ENCODE measurements around the gene SLC34A1. TPM values are rescaled to one million over a fixed set of nuclear protein-coding genes. Genes with fewer than 3 reads are reported as not detected.
"Not testable (repeated sequence)": the region's sequence is repeated elsewhere in the genome, so short reads cannot be mapped to it uniquely, and the experiment has no call there.

Gene SLC34A1
- total RNA-seq, 2 experiments from 2014 or later = 1.4 to 1.5 TPM

- Mint-ChIP-seq H3K36me3 (ENCODE audit: low read depth) (no peaks in the 10 kb centered on the region), H3K27ac (no peak overlapping the region), H3K4me3 (no peak overlapping the region), H3K27me3 (peaks cover 34% of the 10 kb centered on the region), H3K9me3 (no peaks in the 10 kb centered on the region), H3K4me1 (peaks cover 47% of the 10 kb centered on the region)
- DNase-seq = peak; percentile 30
- ChIA-PET CTCF (interaction anchor here (3.9 to 11.1 kb wide), 4 partner anchors 14 to 292 kb away, joined by 15 to 467 read pairs (median 225); partner anchors contain the start of genes GRK6 and PRR7), POLR2A (interaction anchor here (2.3 to 17.5 kb wide), 4 partner anchors 22 to 51 kb away, joined by 11 to 463 read pairs (median 234); partner anchors contain the start of genes GRK6 and PRR7)
Measured at GRCh38 chr5:177405805-177406204, 21.6 kb downstream of the SLC34A1 start.

DNA sequence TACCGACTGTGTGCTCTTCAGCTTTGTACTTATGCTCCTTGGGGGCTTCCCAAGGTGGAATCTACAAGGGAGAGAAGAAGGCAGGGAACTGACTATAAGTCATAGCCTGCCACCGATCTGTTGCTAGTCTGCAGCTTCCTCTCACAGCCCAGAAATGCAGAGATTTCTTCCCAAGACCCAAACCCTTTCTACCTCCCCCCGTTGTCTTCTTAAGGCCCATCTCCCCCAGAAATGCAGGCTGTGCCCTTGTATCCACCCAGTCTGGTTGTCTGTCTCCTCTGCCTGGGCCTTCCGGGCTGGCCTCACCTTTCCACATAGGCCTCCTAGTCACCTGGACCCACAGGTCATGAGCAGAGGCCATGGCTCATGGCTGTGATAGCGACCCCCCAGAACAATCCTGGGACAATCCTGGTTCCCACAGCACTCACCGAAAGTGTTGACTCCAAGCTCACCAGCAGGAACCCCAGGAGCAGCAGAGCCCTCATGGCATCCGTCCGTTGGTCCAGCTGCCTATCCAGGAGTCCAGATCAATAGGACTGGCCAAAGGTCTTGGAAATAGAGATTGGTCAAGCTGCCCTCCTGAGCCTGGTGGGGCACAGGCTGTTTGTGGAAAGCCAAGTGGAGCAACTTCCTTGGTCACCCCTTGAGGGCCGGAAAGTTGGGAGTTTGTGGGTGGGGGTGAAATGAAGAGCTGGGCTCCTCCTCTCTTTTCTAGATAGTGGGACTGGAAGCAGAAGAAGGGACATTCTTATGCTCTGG lies 25.0 kb downstream of the SLC34A1 start, which contains the start of gene F12:
TSS of gene F12 (minus strand) at position 522 of the 759 bp plus-strand sequence. CDS start at position 485, 37 bp downstream.
- ChIA-PET POLR2A (interaction anchor here (1.2 to 17.5 kb wide), 6 partner anchors 19 to 57 kb away, joined by 4 to 463 read pairs (median 6); partner anchors contain the start of genes GRK6, LMAN2 and PRR7), CTCF (interaction anchor here (1.0 to 11.1 kb wide), 6 partner anchors 9 to 93 kb away, joined by 3 to 467 read pairs (median 5); partner anchors contain the start of gene PRR7)
- DNase-seq = no peak
- H3K9me3 Mint-ChIP-seq = no peaks in the 10 kb centered on the region
- peaks cover 53% of the 10 kb centered on the region for H3K4me1 Mint-ChIP-seq
- H3K4me3 Mint-ChIP-seq = no peak within 1 kb of the TSS
- peaks cover 9% of the 10 kb centered on the region for H3K27me3 Mint-ChIP-seq
- H3K27ac Mint-ChIP-seq = no peak within 1 kb of the TSS
- H3K36me3 Mint-ChIP-seq (ENCODE audit: low read depth) = no peaks in the 10 kb centered on the region

GRCh38 chr5:177410575-177410974 lies 26.3 kb downstream of the SLC34A1 start:
- H3K4me1 Mint-ChIP-seq = peaks cover 46% of the 10 kb centered on the region
- H3K27ac Mint-ChIP-seq = no peak overlapping the region
- CTCF ChIA-PET = interaction anchor here (0.8 to 11.1 kb wide), 2 partner anchors 18 to 39 kb away, joined by 3 to 467 read pairs; partner anchors contain the start of gene PRR7
- H3K4me3 Mint-ChIP-seq = no peak overlapping the region
- peaks cover 9% of the 10 kb centered on the region for H3K27me3 Mint-ChIP-seq
- POLR2A ChIA-PET = interaction anchor here (17.5 kb wide), 2 partner anchors 17 to 33 kb away, joined by 371 to 463 read pairs; partner anchors contain the start of genes GRK6 and PRR7
- H3K36me3 Mint-ChIP-seq (ENCODE audit: low read depth) = no peaks in the 10 kb centered on the region
- no peaks in the 10 kb centered on the region for H3K9me3 Mint-ChIP-seq
- DNase-seq = no peak

- H3K9me3 Mint-ChIP-seq = no peaks in the 10 kb centered on the region
- H3K36me3 Mint-ChIP-seq (ENCODE audit: low read depth) = no peaks in the 10 kb centered on the region
- DNase-seq = no peak
- ChIA-PET CTCF (interaction anchor here (1.2 to 4.7 kb wide), 5 partner anchors 9 to 43 kb away, joined by 4 to 40 read pairs (median 6); no protein-coding TSS in a partner anchor), POLR2A (interaction anchor here (1.1 to 17.5 kb wide), 6 partner anchors 9 to 100 kb away, joined by 3 to 463 read pairs (median 12); partner anchors contain the start of genes GRK6 and PRR7)
- peak overlapping the region; percentile 77 for H3K27ac Mint-ChIP-seq
- no peaks in the 10 kb centered on the region for H3K27me3 Mint-ChIP-seq
- peak overlapping the region; percentile 55 for H3K4me3 Mint-ChIP-seq
- peaks cover 39% of the 10 kb centered on the region for H3K4me1 Mint-ChIP-seq
Measured at GRCh38 chr5:177412603-177413233, 28.5 kb downstream of the SLC34A1 start.

DNA sequence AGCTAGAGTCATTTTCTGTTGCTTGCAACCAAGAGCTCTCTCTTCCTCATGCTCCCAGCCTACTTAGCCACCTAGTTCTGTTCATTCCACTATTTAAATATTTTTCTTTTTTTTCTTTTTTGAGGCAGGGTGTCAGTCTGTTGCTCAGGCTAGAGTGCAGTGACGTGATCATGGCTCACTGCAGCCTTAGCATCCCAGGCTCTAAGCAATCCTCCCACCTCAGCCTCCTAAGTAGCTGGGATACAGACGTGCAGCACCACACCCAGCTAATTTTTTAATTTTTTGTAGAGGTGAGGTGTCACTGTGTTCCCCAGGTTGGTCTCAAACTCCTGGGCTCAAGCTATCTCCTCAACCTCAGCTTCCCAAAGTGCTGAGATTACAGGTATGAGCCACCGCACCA lies 30.2 kb downstream of the SLC34A1 start:
- no peak for DNase-seq
- Mint-ChIP-seq H3K27ac (no peak overlapping the region), H3K4me1 (peaks cover 38% of the 10 kb centered on the region), H3K36me3 (ENCODE audit: low read depth) (no peaks in the 10 kb centered on the region), H3K27me3 (no peaks in the 10 kb centered on the region), H3K9me3 (no peaks in the 10 kb centered on the region), H3K4me3 (no peak overlapping the region)
- ChIA-PET POLR2A (interaction anchor here (17.5 kb wide), 2 partner anchors 13 to 29 kb away, joined by 371 to 463 read pairs; partner anchors contain the start of genes GRK6 and PRR7), CTCF (interaction anchor here (1.0 to 4.7 kb wide), 4 partner anchors 11 to 41 kb away, joined by 3 to 40 read pairs (median 6); no protein-coding TSS in a partner anchor)

GRCh38 chr5:177417081-177417480 lies 32.8 kb downstream of the SLC34A1 start:
- not testable (repeated sequence) for H3K27ac Mint-ChIP-seq; H3K27me3 Mint-ChIP-seq; H3K4me3 Mint-ChIP-seq; H3K9me3 Mint-ChIP-seq; H3K36me3 Mint-ChIP-seq (ENCODE audit: low read depth); DNase-seq
- CTCF ChIA-PET = interaction anchor here (1.1 to 2.3 kb wide), 5 partner anchors 8 to 38 kb away, joined by 3 to 7 read pairs (median 5); partner anchors contain the start of gene F12
- peaks cover 24% of the 10 kb centered on the region for H3K4me1 Mint-ChIP-seq
- POLR2A ChIA-PET = interaction anchor here (0.7 to 17.5 kb wide), 4 partner anchors 11 to 38 kb away, joined by 3 to 463 read pairs (median 188); partner anchors contain the start of genes GRK6 and PRR7

GRCh38 chr5:177419046-177419445 lies 34.8 kb downstream of the SLC34A1 start:
- ChIA-PET CTCF (interaction anchor here (1.9 to 2.4 kb wide), 2 partner anchors 10 to 15 kb away, joined by 3 to 8 read pairs; partner anchors contain the start of gene F12), POLR2A (interaction anchor here (1.2 kb wide), 1 partner anchor 16 kb away, joined by 3 read pairs; no protein-coding TSS in a partner anchor)
- DNase-seq = no peak
- H3K4me3 Mint-ChIP-seq = no peak overlapping the region
- H3K9me3 Mint-ChIP-seq = peaks cover 2% of the 10 kb centered on the region
- H3K27me3 Mint-ChIP-seq = no peaks in the 10 kb centered on the region
- peaks cover 9% of the 10 kb centered on the region for H3K4me1 Mint-ChIP-seq
- no peak overlapping the region for H3K27ac Mint-ChIP-seq
- no peaks in the 10 kb centered on the region for H3K36me3 Mint-ChIP-seq (ENCODE audit: low read depth)

GRCh38 chr5:177420472-177420871 lies 36.2 kb downstream of the SLC34A1 start:
- not testable (repeated sequence) for H3K4me3 Mint-ChIP-seq
- POLR2A ChIA-PET = interaction anchor here (0.6 to 14.9 kb wide), 2 partner anchors 9 to 11 kb away, joined by 4 to 463 read pairs; partner anchors contain the start of gene F12

GRCh38 chr5:177421062-177421798 lies 37.0 kb downstream of the SLC34A1 start:
- no peak overlapping the region for H3K27ac Mint-ChIP-seq
- H3K36me3 Mint-ChIP-seq (ENCODE audit: low read depth) = no peaks in the 10 kb centered on the region
- no peak for DNase-seq
- POLR2A ChIA-PET = interaction anchor here (0.8 to 14.9 kb wide), 3 partner anchors 12 to 26 kb away, joined by 3 to 463 read pairs (median 20); partner anchors contain the start of gene F12
- H3K27me3 Mint-ChIP-seq = no peaks in the 10 kb centered on the region
- peaks cover 2% of the 10 kb centered on the region for H3K9me3 Mint-ChIP-seq
- peaks cover 19% of the 10 kb centered on the region for H3K4me1 Mint-ChIP-seq
- no peak overlapping the region for H3K4me3 Mint-ChIP-seq
- CTCF ChIA-PET = no interaction called here

More at GRCh38 chr5:177420472-177420871, 36.2 kb downstream of the SLC34A1 start:
- H3K27ac Mint-ChIP-seq; H3K9me3 Mint-ChIP-seq; H3K36me3 Mint-ChIP-seq (ENCODE audit: low read depth); DNase-seq; H3K27me3 Mint-ChIP-seq: not testable (repeated sequence)
- peaks cover 16% of the 10 kb centered on the region for H3K4me1 Mint-ChIP-seq
- CTCF ChIA-PET = interaction anchor here (2.4 kb wide), 1 partner anchor 16 kb away, joined by 8 read pairs; no protein-coding TSS in a partner anchor

DNA sequence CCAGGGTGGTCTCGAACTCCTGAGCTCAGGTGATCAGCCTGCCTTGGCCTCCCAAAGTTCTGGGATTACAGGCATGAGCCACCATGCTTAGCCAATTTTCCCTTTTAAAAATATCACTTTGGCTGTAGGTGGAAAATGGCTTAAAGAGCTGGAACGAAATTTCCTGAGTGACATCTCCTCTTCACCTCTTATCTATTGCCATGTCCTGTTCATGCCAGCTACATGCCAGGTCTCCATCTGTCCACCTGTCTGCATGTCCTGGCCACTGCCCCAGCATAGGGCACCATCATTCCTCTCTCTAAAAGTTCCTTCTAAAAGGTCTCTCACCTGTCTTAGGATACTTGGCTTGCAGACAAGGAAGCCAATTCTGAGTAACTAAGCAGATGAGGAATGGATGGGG lies 39.4 kb downstream of the SLC34A1 start:
- peaks cover 21% of the 10 kb centered on the region for H3K4me1 Mint-ChIP-seq
- H3K9me3 Mint-ChIP-seq = peaks cover 2% of the 10 kb centered on the region
- POLR2A ChIA-PET = interaction anchor here (1.0 to 14.9 kb wide), 5 partner anchors 9 to 111 kb away, joined by 3 to 654 read pairs (median 20); partner anchors contain the start of genes F12, LMAN2 and PRR7
- peaks cover 15% of the 10 kb centered on the region for H3K36me3 Mint-ChIP-seq (ENCODE audit: low read depth)
- CTCF ChIA-PET = interaction anchor here (2.3 to 12.6 kb wide), 3 partner anchors 20 to 34 kb away, joined by 10 to 235 read pairs (median 51); partner anchors contain the start of gene PFN3
- no peak overlapping the region for H3K27ac Mint-ChIP-seq
- no peaks in the 10 kb centered on the region for H3K27me3 Mint-ChIP-seq
- DNase-seq = no peak
- H3K4me3 Mint-ChIP-seq = no peak overlapping the region

DNA sequence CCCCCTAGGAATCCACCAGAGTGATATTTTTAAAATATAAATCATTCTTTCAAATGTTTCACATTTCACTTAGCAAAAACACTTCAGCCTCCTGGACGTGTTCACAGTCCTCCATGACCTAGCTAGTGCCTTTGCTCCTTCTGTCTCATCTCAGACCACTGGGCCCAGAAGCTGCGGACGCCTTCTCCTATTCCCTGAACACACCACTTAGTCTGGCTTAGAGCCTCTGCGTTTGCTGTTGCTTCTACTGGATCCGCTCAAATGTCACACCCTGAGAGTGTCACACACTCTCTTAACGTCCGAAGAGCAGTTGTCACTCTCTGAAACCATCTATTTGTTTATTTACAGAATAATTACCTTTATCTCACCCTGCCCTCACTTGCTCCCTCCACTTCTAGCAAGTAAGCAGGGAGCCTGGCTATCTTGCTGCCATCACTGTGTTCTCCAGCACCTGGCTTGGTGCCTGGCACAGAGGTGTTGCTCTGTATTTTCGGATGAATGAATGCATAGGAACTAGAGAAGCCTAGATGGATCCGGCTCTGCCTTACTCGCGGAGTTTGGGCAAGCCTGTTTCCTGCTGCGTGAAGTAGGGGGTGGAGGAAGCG lies 41.1 kb downstream of the SLC34A1 start:
- Mint-ChIP-seq H3K27ac (peak overlapping the region; percentile 98), H3K4me1 (peaks cover 38% of the 10 kb centered on the region), H3K4me3 (peak overlapping the region; percentile 95), H3K9me3 (peaks cover 2% of the 10 kb centered on the region), H3K27me3 (no peaks in the 10 kb centered on the region), H3K36me3 (ENCODE audit: low read depth) (peaks cover 30% of the 10 kb centered on the region)
- ChIA-PET CTCF (interaction anchor here (0.5 to 12.6 kb wide), 11 partner anchors 9 to 76 kb away, joined by 3 to 235 read pairs (median 8); partner anchors contain the start of genes PFN3 and PRR7), POLR2A (interaction anchor here (1.1 to 14.9 kb wide), 13 partner anchors 8 to 115 kb away, joined by 3 to 654 read pairs (median 11); partner anchors contain the start of genes F12, LMAN2, PDLIM7 and PRR7)
- DNase-seq = no peak

Measured in activated CD4-positive, alpha-beta memory T cell treated with anti-CD3 and anti-CD28 coated beads, Interleukin-2, amount 10 ng/mL, durations not matched to agents 7 days and 5 days (primary cell).